ENCODE data around the gene INTS4.
"Not testable (repeated sequence)": the region's sequence is repeated elsewhere in the genome, so short reads cannot be mapped to it uniquely, and the experiment has no call there.

INTS4 gene

GRCh38 chr11:77994434-77995362 is at the start of gene INTS4:
TSS of gene INTS4 (minus strand) at chr11:77994668. CDS start at chr11:77994643, 25 bp downstream.
- DNase-seq (ENCODE audit: low read depth) = peak; percentile 97

- DNase-seq (ENCODE audit: low read depth) = no peak
Measured at GRCh38 chr11:78041843-78042440, 47.5 kb upstream of the INTS4 start.

GRCh38 chr11:78041380-78041719 is 46.9 kb upstream of the INTS4 start:
- not testable (repeated sequence) for DNase-seq (ENCODE audit: low read depth)

- no peak for DNase-seq (ENCODE audit: low read depth)
Measured at GRCh38 chr11:78040691-78041379, 46.4 kb upstream of the INTS4 start.

- DNase-seq (ENCODE audit: low read depth) = no peak
Measured at GRCh38 chr11:78039919-78040671, 45.6 kb upstream of the INTS4 start.

GRCh38 chr11:78039391-78039918 is 45.0 kb upstream of the INTS4 start:
- no peak for DNase-seq (ENCODE audit: low read depth)

- DNase-seq (ENCODE audit: low read depth) = no peak
Measured at GRCh38 chr11:78038697-78039313, 44.3 kb upstream of the INTS4 start.

- no peak for DNase-seq (ENCODE audit: low read depth)
Measured at GRCh38 chr11:78037825-78038620, 43.6 kb upstream of the INTS4 start.

GRCh38 chr11:78037056-78037455 is 42.6 kb upstream of the INTS4 start:
- DNase-seq (ENCODE audit: low read depth) = no peak

- no peak for DNase-seq (ENCODE audit: low read depth)
Measured at GRCh38 chr11:78036313-78036712, 41.8 kb upstream of the INTS4 start.

GRCh38 chr11:78034623-78035022 is 40.2 kb upstream of the INTS4 start:
- DNase-seq (ENCODE audit: low read depth) = no peak

GRCh38 chr11:78033040-78033439 is 38.6 kb upstream of the INTS4 start:
- DNase-seq (ENCODE audit: low read depth) = no peak

GRCh38 chr11:78032090-78032489 is 37.6 kb upstream of the INTS4 start:
- no peak for DNase-seq (ENCODE audit: low read depth)

GRCh38 chr11:78031629-78032028 is 37.2 kb upstream of the INTS4 start:
- DNase-seq (ENCODE audit: low read depth) = no peak

GRCh38 chr11:78030429-78031325 is 36.2 kb upstream of the INTS4 start:
- no peak for DNase-seq (ENCODE audit: low read depth)

- DNase-seq (ENCODE audit: low read depth) = not testable (repeated sequence)
Measured at GRCh38 chr11:78028423-78028822, 34.0 kb upstream of the INTS4 start.

GRCh38 chr11:78027759-78028158 is 33.3 kb upstream of the INTS4 start:
- no peak for DNase-seq (ENCODE audit: low read depth)

- DNase-seq (ENCODE audit: low read depth) = no peak
Measured at GRCh38 chr11:78025378-78025777, 30.9 kb upstream of the INTS4 start.

- DNase-seq (ENCODE audit: low read depth) = no peak
Measured at GRCh38 chr11:78023426-78023825, 29.0 kb upstream of the INTS4 start.

Data from activated T-helper 1 cell treated with Interleukin-2 at 50 U/mL for 16 hours (primary cell).